ENCODE data around the gene YWHAE.
"Not testable (repeated sequence)": the region's sequence is repeated elsewhere in the genome, so short reads cannot be mapped to it uniquely, and the experiment has no call there.

Gene YWHAE

GRCh38 chr17:1438593-1439083, 38.6 kb upstream of the YWHAE start:
- peaks cover 86 to 100% (median 100%) of the 10 kb centered on the region in 11 experiments for H4K20me1 ChIP-seq
- H3K9ac ChIP-seq, result no peak overlapping the region
- no peaks in the 10 kb centered on the region for H3K9me3 ChIP-seq (replicated peaks in 1 of 11)
- no peaks in the 10 kb centered on the region for H3K4me1 ChIP-seq
- no peak for TF ChIP-seq Cebpa-rat (IDR thresholded peaks at IDR 0.05)
- H3K4me2 ChIP-seq, result no peak overlapping the region
- no peak overlapping the region for H3K4me3 ChIP-seq
- no peak overlapping the region for H3K27ac ChIP-seq
- H3K27me3 ChIP-seq, result no peaks in the 10 kb centered on the region
- peaks cover 44 to 100% (median 84%) of the 10 kb centered on the region in 11 experiments for H3K36me3 ChIP-seq

- Histone ChIP-seq H4K20me1 (peaks cover 73 to 100% (median 100%) of the 10 kb centered on the region in 11 experiments), H3K4me1 (peaks cover 8 to 20% (median 14%) of the 10 kb centered on the region in 10 experiments), H3K9ac (peak overlapping the region in 1 of 11 experiments; percentile 4; a peak in 1 of 22 replicates), H3K4me3 (no peak overlapping the region), H3K36me3 (peaks cover 67 to 100% (median 87%) of the 10 kb centered on the region in 11 experiments), H3K27ac (no peak overlapping the region), H3K9me3 (replicated peaks in 1 of 11) (no peaks in the 10 kb centered on the region), H3K27me3 (no peaks in the 10 kb centered on the region), H3K4me2 (no peak overlapping the region)
- no peak for TF ChIP-seq Cebpa-rat (IDR thresholded peaks at IDR 0.05)
Measured at GRCh38 chr17:1435326-1435725, 35.3 kb upstream of the YWHAE start.

- no peaks in the 10 kb centered on the region for H3K27me3 ChIP-seq
- no peak for TF ChIP-seq Cebpa-rat (IDR thresholded peaks at IDR 0.05)
- no peak overlapping the region for H3K9ac ChIP-seq
- no peaks in the 10 kb centered on the region for H3K9me3 ChIP-seq (replicated peaks in 1 of 11)
- H3K27ac ChIP-seq, result no peak overlapping the region
- H3K4me3 ChIP-seq, result no peak overlapping the region
- H3K4me1 ChIP-seq, result peaks cover 8 to 20% (median 14%) of the 10 kb centered on the region in 10 experiments
- H3K36me3 ChIP-seq, result peaks cover 78 to 100% (median 95%) of the 10 kb centered on the region in 11 experiments
- H4K20me1 ChIP-seq, result peaks cover 68 to 100% (median 100%) of the 10 kb centered on the region in 11 experiments
- no peak overlapping the region for H3K4me2 ChIP-seq
Measured at GRCh38 chr17:1434150-1434549, 34.1 kb upstream of the YWHAE start.

- H3K27ac ChIP-seq, result no peak overlapping the region
- no peaks in the 10 kb centered on the region for H3K27me3 ChIP-seq
- H3K4me1 ChIP-seq, result peaks cover 8 to 20% (median 14%) of the 10 kb centered on the region in 10 experiments
- H3K4me2 ChIP-seq, result peak overlapping the region in 9 of 11 experiments; percentile 1 to 59 (median 31); a peak in 9 of 22 replicates
- no peaks in the 10 kb centered on the region for H3K9me3 ChIP-seq (replicated peaks in 1 of 11)
- H3K9ac ChIP-seq, result peak overlapping the region in 4 of 11 experiments; percentile 1 to 43 (median 8); a peak in 2 of 22 replicates
- H4K20me1 ChIP-seq, result peaks cover 51 to 100% (median 100%) of the 10 kb centered on the region in 11 experiments
- no peak for TF ChIP-seq Cebpa-rat (IDR thresholded peaks at IDR 0.05)
- no peak overlapping the region for H3K4me3 ChIP-seq
- peaks cover 84 to 100% (median 97%) of the 10 kb centered on the region in 11 experiments for H3K36me3 ChIP-seq
Measured at GRCh38 chr17:1431631-1432104, 31.6 kb upstream of the YWHAE start.

DNA sequence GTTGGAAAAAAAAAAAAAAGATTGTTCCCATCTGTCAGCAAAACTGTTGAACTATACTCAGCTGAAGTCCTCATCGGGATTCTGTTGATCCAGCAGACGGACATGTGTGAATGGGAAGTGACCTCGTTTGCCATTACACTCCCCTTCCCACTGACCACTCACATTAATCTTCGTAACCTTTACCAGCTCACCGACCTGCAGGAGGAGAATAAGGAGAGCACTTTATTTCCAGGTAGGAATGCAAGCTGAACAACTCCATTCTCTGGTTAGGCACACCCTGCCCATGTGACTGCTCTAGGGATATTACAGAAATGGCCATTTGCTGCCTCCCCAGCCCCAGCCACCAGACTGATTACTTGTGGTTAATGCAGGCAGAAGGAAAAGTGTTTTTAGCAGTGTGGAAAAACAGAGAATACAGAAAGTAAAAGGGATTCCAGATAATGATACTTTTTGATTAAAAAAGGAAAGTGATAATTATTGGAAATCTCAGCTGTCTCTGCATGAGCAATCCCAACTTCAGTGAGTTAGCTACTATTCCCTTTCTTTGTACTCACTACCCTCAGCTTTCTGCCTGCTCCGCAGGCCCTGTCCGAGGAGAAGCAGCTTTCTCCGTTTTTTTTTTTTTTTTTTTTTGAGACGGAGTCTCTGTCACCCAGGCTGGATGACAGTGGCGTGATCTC, 23.6 kb upstream of the YWHAE start:
- Histone ChIP-seq H3K4me1 (peaks cover 0 to 8% (median 0%) of the 10 kb centered on the region in 10 experiments; a peak in 1 of 20 replicates), H3K9ac (no peak overlapping the region), H3K9me3 (replicated peaks in 1 of 11) (no peaks in the 10 kb centered on the region), H3K27ac (no peak overlapping the region), H3K4me2 (no peak overlapping the region), H3K27me3 (no peaks in the 10 kb centered on the region), H3K4me3 (no peak overlapping the region), H4K20me1 (peaks cover 26 to 94% (median 78%) of the 10 kb centered on the region in 11 experiments), H3K36me3 (peaks cover 82 to 97% (median 90%) of the 10 kb centered on the region in 11 experiments)
- TF ChIP-seq Cebpa-rat (IDR thresholded peaks at IDR 0.05), result no peak

DNA sequence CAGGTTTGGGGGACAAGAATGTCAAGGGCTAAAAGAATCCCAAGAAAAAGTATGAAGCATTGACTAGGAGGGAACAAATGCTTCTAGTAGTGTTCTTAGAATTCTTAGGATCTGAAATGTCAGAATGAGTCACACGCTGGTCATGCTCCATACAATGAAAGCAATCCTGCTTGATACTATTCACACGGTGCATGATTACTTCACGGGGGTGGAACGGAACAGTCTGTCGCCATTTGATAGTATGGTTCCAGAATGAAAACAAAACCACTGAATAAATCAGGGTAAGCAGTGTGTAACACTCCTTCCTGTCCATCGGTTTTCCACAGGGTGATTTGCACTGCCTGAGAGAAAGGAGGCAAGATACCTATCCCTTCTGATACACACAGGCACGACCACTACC, 22.9 kb upstream of the YWHAE start:
- H3K9me3 ChIP-seq (replicated peaks in 1 of 11), result no peaks in the 10 kb centered on the region
- no peaks in the 10 kb centered on the region for H3K27me3 ChIP-seq
- H3K4me3 ChIP-seq, result no peak overlapping the region
- peaks cover 0 to 8% (median 0%) of the 10 kb centered on the region in 10 experiments; a peak in 1 of 20 replicates for H3K4me1 ChIP-seq
- no peak overlapping the region for H3K27ac ChIP-seq
- no peak overlapping the region for H3K9ac ChIP-seq
- peaks cover 25 to 94% (median 71%) of the 10 kb centered on the region in 11 experiments for H4K20me1 ChIP-seq
- peaks cover 76 to 97% (median 90%) of the 10 kb centered on the region in 11 experiments for H3K36me3 ChIP-seq
- no peak for TF ChIP-seq Cebpa-rat (IDR thresholded peaks at IDR 0.05)
- H3K4me2 ChIP-seq, result no peak overlapping the region

GRCh38 chr17:1421470-1421869, 21.4 kb upstream of the YWHAE start:
- H3K27ac ChIP-seq, result no peak overlapping the region
- no peaks in the 10 kb centered on the region for H3K27me3 ChIP-seq
- H3K36me3 ChIP-seq, result peaks cover 67 to 97% (median 87%) of the 10 kb centered on the region in 11 experiments
- peaks cover 0 to 8% (median 0%) of the 10 kb centered on the region in 10 experiments; a peak in 1 of 20 replicates for H3K4me1 ChIP-seq
- no peak overlapping the region for H3K4me3 ChIP-seq
- H3K9ac ChIP-seq, result no peak overlapping the region
- no peak for TF ChIP-seq Cebpa-rat (IDR thresholded peaks at IDR 0.05)
- H3K9me3 ChIP-seq (replicated peaks in 1 of 11), result no peaks in the 10 kb centered on the region
- H4K20me1 ChIP-seq, result peaks cover 20 to 88% (median 57%) of the 10 kb centered on the region in 11 experiments
- no peak overlapping the region for H3K4me2 ChIP-seq

DNA sequence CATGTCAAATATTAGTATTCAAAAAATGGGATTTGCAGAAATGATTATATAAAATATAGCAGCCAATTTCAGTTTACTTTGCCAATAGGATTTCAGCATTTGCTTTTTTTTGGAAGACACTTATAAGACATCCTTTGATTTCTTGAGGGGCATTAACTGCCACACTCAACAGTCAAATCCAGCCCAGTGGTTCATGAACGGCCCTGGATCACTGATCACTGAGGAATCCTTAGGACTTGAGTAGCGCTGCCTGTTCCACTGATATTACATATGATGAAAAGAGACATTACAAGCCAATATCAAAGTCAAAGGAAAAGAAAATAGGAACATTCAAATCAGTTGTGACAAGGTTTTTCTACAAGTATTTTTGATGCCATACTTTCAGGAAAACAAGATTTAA, 21.0 kb upstream of the YWHAE start:
- no peak overlapping the region for H3K9ac ChIP-seq
- H3K4me2 ChIP-seq, result no peak overlapping the region
- peaks cover 0 to 8% (median 0%) of the 10 kb centered on the region in 10 experiments; a peak in 1 of 20 replicates for H3K4me1 ChIP-seq
- no peaks in the 10 kb centered on the region for H3K27me3 ChIP-seq
- H3K27ac ChIP-seq, result no peak overlapping the region
- no peak overlapping the region for H3K4me3 ChIP-seq
- peaks cover 62 to 96% (median 82%) of the 10 kb centered on the region in 11 experiments for H3K36me3 ChIP-seq
- TF ChIP-seq Cebpa-rat (IDR thresholded peaks at IDR 0.05), result no peak
- peaks cover 15 to 85% (median 52%) of the 10 kb centered on the region in 11 experiments for H4K20me1 ChIP-seq
- H3K9me3 ChIP-seq (replicated peaks in 1 of 11), result no peaks in the 10 kb centered on the region

DNA sequence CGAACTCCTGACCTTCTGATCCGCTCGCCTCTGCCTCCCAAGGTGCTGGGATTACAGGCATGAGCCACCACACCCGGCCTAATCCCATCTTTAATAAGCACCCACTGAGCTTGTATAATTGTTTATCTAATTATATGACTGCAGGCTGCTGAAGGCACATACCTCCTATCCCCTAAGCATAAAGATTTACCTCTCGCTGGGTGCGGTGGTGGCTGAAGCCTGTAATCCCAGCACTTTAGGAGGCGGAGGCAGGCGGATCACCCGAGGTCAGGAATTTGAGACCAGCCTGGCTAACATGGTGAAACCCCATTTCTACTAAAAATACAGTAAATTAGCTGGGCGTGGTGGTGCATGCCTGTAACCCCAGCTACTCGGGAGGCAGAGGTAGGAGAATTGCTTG, 20.1 kb upstream of the YWHAE start:
- Histone ChIP-seq H3K9me3 (replicated peaks in 1 of 11) (no peaks in the 10 kb centered on the region), H4K20me1 (peaks cover 7 to 80% (median 44%) of the 10 kb centered on the region in 11 experiments; a peak in 21 of 22 replicates), H3K9ac (no peak overlapping the region), H3K4me3 (no peak overlapping the region), H3K27ac (no peak overlapping the region), H3K4me2 (no peak overlapping the region), H3K36me3 (peaks cover 54 to 88% (median 74%) of the 10 kb centered on the region in 11 experiments), H3K4me1 (peaks cover 0 to 8% (median 0%) of the 10 kb centered on the region in 10 experiments; a peak in 3 of 20 replicates), H3K27me3 (no peaks in the 10 kb centered on the region)
- TF ChIP-seq Cebpa-rat (IDR thresholded peaks at IDR 0.05), result no peak

GRCh38 chr17:1418476-1418875, 18.5 kb upstream of the YWHAE start:
- peaks cover 0 to 22% (median 2%) of the 10 kb centered on the region in 10 experiments; a peak in 10 of 20 replicates for H3K4me1 ChIP-seq
- not testable (repeated sequence) for H3K4me3 ChIP-seq; H3K4me2 ChIP-seq; H3K9me3 ChIP-seq (replicated peaks in 1 of 11); H3K9ac ChIP-seq; H3K27ac ChIP-seq; H3K27me3 ChIP-seq
- H4K20me1 ChIP-seq, result peaks cover 0 to 78% (median 28%) of the 10 kb centered on the region in 11 experiments; a peak in 20 of 22 replicates
- H3K36me3 ChIP-seq, result peaks cover 38 to 71% (median 57%) of the 10 kb centered on the region in 11 experiments

All from BLaER1 treated with 17β-estradiol and CSF1 and Interleukin-3, amounts not matched to agents 10 nM and 100 nM (cell line).